ENCODE results near the gene MRPS10.

- TF ChIP-seq EZH2 (IDR thresholded peaks at IDR 0.05; ENCODE audit: insufficient read depth, poor library complexity, severe bottlenecking): no peak
- TF ChIP-seq EZH2phosphoT487 (IDR thresholded peaks at IDR 0.05; ENCODE audit: insufficient read depth, low read depth): no peak
Measured at GRCh38 chr6:42257614-42258013, 40.0 kb upstream of the MRPS10 start.
